IPS-18a (cell line): ENCODE results near the gene CYP19A1.
"Not testable (repeated sequence)": the region's sequence is repeated elsewhere in the genome, so short reads cannot be mapped to it uniquely, and the experiment has no call there.

Experiments
- H3K27ac ChIP-seq: one replicate; pipeline ENCODE4 v1.5.1; 2013; ENCODE audit warnings: low read length
- H3K27me3 ChIP-seq: one replicate; pipeline ENCODE4 v1.6.1; 2013; ENCODE audit warnings: mild to moderate bottlenecking, low read length; ENCODE audit not compliant: control insufficient read depth, insufficient read depth
- H3K36me3 ChIP-seq: one replicate; pipeline ENCODE4 v1.6.1; 2013; ENCODE audit warnings: low read depth, low read length; ENCODE audit not compliant: control insufficient read depth
- H3K4me1 ChIP-seq: one replicate; pipeline ENCODE4 v1.6.1; 2013; ENCODE audit warnings: low read depth, low read length; ENCODE audit not compliant: control insufficient read depth
- H3K4me3 ChIP-seq: one replicate; pipeline ENCODE4 v1.5.1; 2013; ENCODE audit warnings: low read length
- H3K9ac ChIP-seq: one replicate; pipeline ENCODE4 v1.6.1; 2013; ENCODE audit warnings: mild to moderate bottlenecking, low read length, moderate library complexity
- H3K9me3 ChIP-seq: one replicate; pipeline ENCODE4 v1.6.1; 2013; ENCODE audit warnings: low read depth, low read length; ENCODE audit not compliant: control insufficient read depth

Gene CYP19A1

GRCh38 chr15:51198701-51199232 is 139.6 kb downstream of the CYP19A1 start:
- Histone ChIP-seq H3K9ac (no peak overlapping the region), H3K36me3 (no peaks in the 10 kb centered on the region), H3K9me3 (no peaks in the 10 kb centered on the region), H3K27me3 (no peaks in the 10 kb centered on the region), H3K27ac (no peak overlapping the region), H3K4me3 (no peak overlapping the region), H3K4me1 (no peaks in the 10 kb centered on the region)

GRCh38 chr15:51195459-51195858 is 142.9 kb downstream of the CYP19A1 start:
- no peaks in the 10 kb centered on the region for H3K4me1 ChIP-seq
- no peak overlapping the region for H3K4me3 ChIP-seq
- no peaks in the 10 kb centered on the region for H3K9me3 ChIP-seq
- no peak overlapping the region for H3K27ac ChIP-seq
- H3K27me3 ChIP-seq = no peaks in the 10 kb centered on the region
- no peaks in the 10 kb centered on the region for H3K36me3 ChIP-seq
- H3K9ac ChIP-seq = no peak overlapping the region

DNA sequence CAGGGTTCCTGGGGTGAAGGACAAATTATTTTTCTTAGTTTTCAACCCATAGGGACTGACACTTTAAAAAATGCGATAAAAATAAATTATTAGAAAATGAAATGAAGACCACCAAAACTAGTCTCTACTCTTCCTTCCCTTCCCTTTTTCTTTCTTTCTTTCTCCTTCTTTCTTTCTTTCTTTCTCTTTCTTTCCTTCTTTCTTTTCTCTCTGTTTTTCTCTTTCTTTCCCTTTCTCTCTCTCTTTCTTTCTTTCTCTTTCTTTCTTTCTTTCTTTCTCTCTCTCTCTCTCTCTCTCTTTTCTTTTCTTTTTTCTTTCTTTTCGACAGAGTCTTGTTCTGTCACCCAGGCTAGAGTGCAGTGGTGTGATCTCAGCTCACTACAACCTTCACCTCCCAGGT is 144.4 kb downstream of the CYP19A1 start:
- H3K9ac ChIP-seq = no peak overlapping the region
- H3K4me3 ChIP-seq = no peak overlapping the region
- H3K27ac ChIP-seq = no peak overlapping the region
- no peaks in the 10 kb centered on the region for H3K9me3 ChIP-seq
- H3K36me3 ChIP-seq = no peaks in the 10 kb centered on the region
- H3K27me3 ChIP-seq = no peaks in the 10 kb centered on the region
- H3K4me1 ChIP-seq = no peaks in the 10 kb centered on the region

DNA sequence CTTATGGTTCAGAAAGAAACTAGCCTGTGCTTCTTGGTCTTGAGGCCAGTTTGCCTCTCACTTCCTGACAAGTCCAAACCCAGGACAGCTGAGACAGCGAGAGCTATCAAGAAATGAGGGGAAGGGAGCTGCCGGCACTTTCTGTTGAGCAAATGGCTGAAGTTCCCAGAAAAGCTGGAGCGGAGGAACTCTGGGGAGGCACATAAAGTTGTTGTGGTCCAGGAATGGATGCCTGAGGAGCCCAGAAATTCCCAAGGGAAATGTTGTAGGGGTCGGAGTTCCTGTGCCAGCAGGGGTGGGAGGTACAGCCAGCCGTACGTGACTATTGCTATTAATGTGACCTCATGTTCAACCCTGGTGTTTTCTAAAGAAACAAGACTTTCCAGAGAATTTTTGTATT is 144.9 kb downstream of the CYP19A1 start:
- H3K36me3 ChIP-seq = no peaks in the 10 kb centered on the region
- no peaks in the 10 kb centered on the region for H3K9me3 ChIP-seq
- H3K9ac ChIP-seq = no peak overlapping the region
- no peak overlapping the region for H3K4me3 ChIP-seq
- no peaks in the 10 kb centered on the region for H3K27me3 ChIP-seq
- H3K27ac ChIP-seq = no peak overlapping the region
- H3K4me1 ChIP-seq = no peaks in the 10 kb centered on the region

- H3K9ac ChIP-seq = no peak overlapping the region
- H3K27ac ChIP-seq = no peak overlapping the region
- no peaks in the 10 kb centered on the region for H3K9me3 ChIP-seq
- H3K4me3 ChIP-seq = no peak overlapping the region
- no peaks in the 10 kb centered on the region for H3K36me3 ChIP-seq
- no peaks in the 10 kb centered on the region for H3K27me3 ChIP-seq
- no peaks in the 10 kb centered on the region for H3K4me1 ChIP-seq
These were observed 145.7 kb downstream of the CYP19A1 start for GRCh38 chr15:51192521-51193280.

DNA sequence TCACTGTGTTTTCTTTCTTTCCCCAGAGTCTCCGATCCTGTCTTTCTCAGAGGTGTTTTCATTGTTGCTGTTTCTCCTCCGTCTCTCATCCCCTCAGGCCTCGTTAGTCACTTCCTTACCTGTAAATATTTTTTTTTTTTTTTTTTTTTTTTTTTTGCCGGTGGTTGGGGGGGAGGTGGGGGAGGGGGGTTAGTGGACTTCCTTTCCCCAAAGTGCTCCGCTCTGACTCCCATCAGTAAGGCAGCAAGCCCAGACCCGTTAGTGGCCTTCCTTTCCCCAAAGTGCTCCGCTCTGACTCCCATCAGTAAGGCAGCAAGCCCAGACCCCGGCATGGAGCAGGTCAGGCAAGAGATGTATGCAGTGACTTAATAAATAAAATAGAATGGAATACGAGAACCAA is 146.6 kb downstream of the CYP19A1 start:
- no peaks in the 10 kb centered on the region for H3K4me1 ChIP-seq
- no peak overlapping the region for H3K9ac ChIP-seq

DNA sequence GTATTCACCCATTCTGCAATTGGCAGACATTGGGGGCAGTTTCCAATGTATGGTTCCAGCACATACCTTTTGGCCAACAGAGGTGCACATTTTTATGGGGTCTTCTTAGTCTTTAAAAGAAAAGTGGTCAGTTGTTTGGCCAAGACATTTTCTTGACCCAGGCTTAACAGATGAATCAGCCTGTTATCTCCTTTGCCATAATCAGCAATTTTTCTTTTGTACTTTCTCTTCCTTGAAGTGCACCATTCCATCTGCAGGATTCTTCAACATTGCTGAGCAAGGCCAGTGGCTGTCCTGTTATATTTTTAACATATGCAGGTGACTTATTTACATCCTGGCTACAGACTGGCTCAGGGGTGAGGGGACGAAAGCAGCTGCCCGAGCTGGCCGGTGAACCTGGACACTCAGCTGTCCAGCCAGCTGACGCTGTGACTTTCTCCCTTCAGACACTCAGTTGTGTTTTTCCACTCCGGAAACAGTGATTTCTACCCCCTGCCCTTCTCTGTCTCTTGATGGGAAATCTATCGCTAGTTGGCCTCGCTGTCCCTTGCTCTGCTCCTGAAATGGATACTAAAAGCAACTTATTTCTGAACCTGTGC is 147.2 kb downstream of the CYP19A1 start:
- no peak overlapping the region for H3K4me3 ChIP-seq
- no peak overlapping the region for H3K27ac ChIP-seq
- no peaks in the 10 kb centered on the region for H3K27me3 ChIP-seq
- H3K9ac ChIP-seq = no peak overlapping the region
- no peaks in the 10 kb centered on the region for H3K4me1 ChIP-seq
- no peaks in the 10 kb centered on the region for H3K9me3 ChIP-seq
- H3K36me3 ChIP-seq = no peaks in the 10 kb centered on the region

More for the DNA sequence above, 146.6 kb downstream of the CYP19A1 start:
- Histone ChIP-seq H3K27ac (no peak overlapping the region), H3K9me3 (no peaks in the 10 kb centered on the region), H3K4me3 (no peak overlapping the region), H3K27me3 (no peaks in the 10 kb centered on the region), H3K36me3 (no peaks in the 10 kb centered on the region)

DNA sequence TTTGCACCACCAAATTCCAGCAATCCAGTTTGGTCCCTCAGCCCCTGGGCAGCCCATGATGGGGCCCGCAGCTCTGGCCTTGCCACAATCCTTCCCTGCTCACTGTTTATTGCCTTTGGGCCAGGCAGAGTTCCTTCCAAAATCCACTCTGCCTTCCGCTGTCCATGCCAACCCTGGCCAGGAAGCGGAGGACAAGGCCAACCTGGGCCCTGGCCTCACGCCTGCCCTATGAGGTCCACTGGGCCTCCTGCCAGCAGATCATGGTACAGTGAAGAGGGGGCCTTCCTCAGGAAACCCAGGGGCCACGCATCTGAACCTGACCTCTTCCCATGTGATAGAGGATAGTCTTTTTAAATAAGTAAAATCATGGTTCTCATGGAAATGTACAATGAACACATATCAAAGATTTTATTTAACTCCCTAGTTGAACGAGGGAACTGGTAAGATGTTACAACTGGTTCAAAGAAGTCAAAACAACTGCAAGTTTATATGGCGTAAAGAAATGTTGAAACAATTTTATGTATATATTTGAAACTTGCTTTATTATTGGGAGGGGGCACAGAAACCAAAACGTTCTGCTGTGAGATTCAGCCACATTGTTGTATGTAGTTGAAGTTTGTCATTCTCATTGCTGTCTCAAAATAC is 147.8 kb downstream of the CYP19A1 start:
- Histone ChIP-seq H3K9me3 (no peaks in the 10 kb centered on the region), H3K36me3 (no peaks in the 10 kb centered on the region), H3K9ac (no peak overlapping the region), H3K4me3 (no peak overlapping the region), H3K4me1 (no peaks in the 10 kb centered on the region), H3K27ac (no peak overlapping the region), H3K27me3 (no peaks in the 10 kb centered on the region)

GRCh38 chr15:51189669-51190385 is 148.6 kb downstream of the CYP19A1 start:
- Histone ChIP-seq H3K4me3 (no peak overlapping the region), H3K27ac (no peak overlapping the region), H3K36me3 (no peaks in the 10 kb centered on the region), H3K27me3 (no peaks in the 10 kb centered on the region), H3K9me3 (no peaks in the 10 kb centered on the region), H3K4me1 (no peaks in the 10 kb centered on the region), H3K9ac (no peak overlapping the region)

DNA sequence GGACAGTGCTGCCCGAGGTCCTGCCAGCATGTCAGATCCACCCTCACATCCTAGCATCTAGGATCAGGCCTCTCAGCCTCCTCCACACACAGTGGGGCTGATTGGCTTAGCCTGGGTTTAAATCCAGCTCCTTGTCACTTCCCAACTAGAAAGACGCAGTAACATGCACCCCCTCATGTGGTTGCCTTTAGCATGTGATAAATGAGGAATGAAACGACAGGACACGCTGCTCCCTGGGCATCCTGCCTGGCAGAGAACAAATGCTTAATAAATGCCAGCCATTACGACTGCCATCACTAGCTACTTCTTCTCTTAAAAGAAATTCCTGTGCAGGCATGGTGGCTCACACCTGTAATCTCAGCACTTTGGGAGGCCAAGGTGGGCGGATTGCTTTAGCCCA is 149.6 kb downstream of the CYP19A1 start:
- not testable (repeated sequence) for H3K9ac ChIP-seq, H3K27me3 ChIP-seq, H3K4me1 ChIP-seq, H3K27ac ChIP-seq, H3K9me3 ChIP-seq, H3K36me3 ChIP-seq, H3K4me3 ChIP-seq

GRCh38 chr15:51186891-51187290 is 151.5 kb downstream of the CYP19A1 start:
- H3K36me3 ChIP-seq = no peaks in the 10 kb centered on the region
- H3K27ac ChIP-seq = no peak overlapping the region
- no peaks in the 10 kb centered on the region for H3K9me3 ChIP-seq
- H3K4me1 ChIP-seq = no peaks in the 10 kb centered on the region
- no peaks in the 10 kb centered on the region for H3K27me3 ChIP-seq
- no peak overlapping the region for H3K9ac ChIP-seq
- H3K4me3 ChIP-seq = no peak overlapping the region
